Neural cell (in vitro differentiated cells): Measurements from ENCODE around the gene PTPRR. TPM values are rescaled to one million over a fixed set of nuclear protein-coding genes. Genes with fewer than 3 reads are reported as not detected.

Experiments used
- H2AFZ ChIP-seq: fragments of 200-600, 300-800 bp; sonication (generic), shearing (Covaris generic); 2 replicates; pipeline ENCODE4 v1.6.0; 2014; ENCODE audit warnings: low read depth, mild to moderate bottlenecking, antibody characterized with exemption, low read length, moderate library complexity
- H3F3A ChIP-seq: fragments of 200-600 bp; shearing (Covaris generic); 2 replicates; pipeline ENCODE4 v1.6.1; 2016; ENCODE audit warnings: mild to moderate bottlenecking, moderate library complexity, mixed read lengths, antibody characterized with exemption, low read length; ENCODE audit not compliant: insufficient read depth, poor library complexity, severe bottlenecking
- H3K27ac ChIP-seq: fragments of 200-600, 300-800 bp; sonication (generic), shearing (Covaris generic); 2 replicates; pipeline ENCODE4 v1.5.1; 2014; ENCODE audit warnings: mild to moderate bottlenecking, low read length, moderate library complexity
- H3K27me3 ChIP-seq: fragments of 300-800, 200-600 bp; sonication (generic), shearing (Covaris generic); 2 replicates; pipeline ENCODE4 v1.6.0; 2014; ENCODE audit warnings: mild to moderate bottlenecking, low read depth, low read length, moderate library complexity; ENCODE audit not compliant: insufficient read depth
- H3K36me3 ChIP-seq: fragments of 300-800, 200-600 bp; sonication (generic), shearing (Covaris generic); 2 replicates; pipeline ENCODE4 v1.5.1; 2014; ENCODE audit warnings: mild to moderate bottlenecking, antibody characterized with exemption, low read length, moderate library complexity; ENCODE audit not compliant: insufficient read depth
- H3K4me2 ChIP-seq: fragments of 300-800, 200-600 bp; sonication (generic), shearing (Covaris generic); 2 replicates; pipeline ENCODE4 v1.6.0; 2014; ENCODE audit warnings: mild to moderate bottlenecking, low read length
- H3K4me3 ChIP-seq: fragments of 300-800, 200-600 bp; sonication (generic), shearing (Covaris generic); 2 replicates; pipeline ENCODE4 v1.5.1; 2014; ENCODE audit warnings: mild to moderate bottlenecking, low read length, moderate library complexity
- H3K79me2 ChIP-seq: fragments of 200-600 bp; shearing (Covaris generic); replicated peaks from 2 replicates; pipeline ENCODE4 v1.6.0; 2014; ENCODE audit warnings: mild to moderate bottlenecking, low read length, moderate library complexity; ENCODE audit not compliant: insufficient read depth
- H3K9ac ChIP-seq: fragments of 300-800, 200-600 bp; sonication (generic), shearing (Covaris generic); 2 replicates; pipeline ENCODE4 v1.6.1; 2016; ENCODE audit warnings: mild to moderate bottlenecking, low read length, mixed read lengths
- H3K9me2 ChIP-seq: fragments of 200-600 bp; shearing (Covaris generic); 2 replicates; pipeline ENCODE4 v1.6.1; 2016; ENCODE audit warnings: mild to moderate bottlenecking, low read length, mixed read lengths; ENCODE audit not compliant: insufficient read depth
- H3K9me3 ChIP-seq: fragments of 200-600, 300-800 bp; sonication (generic), shearing (Covaris generic); 2 replicates; pipeline ENCODE4 v1.6.1; 2016; ENCODE audit warnings: mild to moderate bottlenecking, mixed run types, low read length, moderate library complexity, mixed read lengths
- H4K20me1 ChIP-seq: fragments of 200-600 bp; shearing (Covaris generic); 2 replicates; pipeline ENCODE4 v1.6.1; 2016; ENCODE audit warnings: mild to moderate bottlenecking, mixed run types; ENCODE audit not compliant: insufficient read depth
- CTCF ChIP-seq: fragments of 450-650 bp; IDR thresholded peaks from 2 replicates; pipeline ENCODE4 v1.5.1; 2014; ENCODE audit warnings: antibody characterized with exemption, mild to moderate bottlenecking, moderate library complexity; ENCODE audit not compliant: poor library complexity, severe bottlenecking
- EP300 ChIP-seq: fragments of 450-650 bp; conservative IDR thresholded peaks from 2 replicates; pipeline ENCODE4 v1.6.1; 2014; ENCODE audit warnings: antibody characterized with exemption, mild to moderate bottlenecking, moderate library complexity; ENCODE audit not compliant: poor library complexity, severe bottlenecking
- EZH2 ChIP-seq: fragments of 200-600, 300-800 bp; shearing (Covaris generic), sonication (generic); IDR thresholded peaks from 2 replicates; pipeline ENCODE4 v1.6.1; 2014; ENCODE audit warnings: antibody characterized with exemption, low read length, borderline replicate concordance, mild to moderate bottlenecking; ENCODE audit not compliant: insufficient read depth, poor library complexity, severe bottlenecking
- MXI1 ChIP-seq: fragments of 450-650 bp; conservative IDR thresholded peaks from 2 replicates; pipeline ENCODE4 v1.6.1; 2014; ENCODE audit warnings: antibody characterized with exemption, mild to moderate bottlenecking; ENCODE audit not compliant: poor library complexity, severe bottlenecking
- POLR2AphosphoS5 ChIP-seq: IDR thresholded peaks from 2 replicates; pipeline ENCODE4 v1.6.1; 2012
- RAD21 ChIP-seq: fragments of 450-650 bp; conservative IDR thresholded peaks from 2 replicates; pipeline ENCODE4 v1.6.1; 2014; ENCODE audit warnings: antibody characterized with exemption, mild to moderate bottlenecking, moderate library complexity
- REST ChIP-seq: IDR thresholded peaks from 2 replicates; pipeline ENCODE4 v1.6.1; 2012; ENCODE audit warnings: borderline replicate concordance
- SMC3 ChIP-seq: fragments of 450-650 bp; conservative IDR thresholded peaks from 2 replicates; pipeline ENCODE4 v1.6.1; 2014; ENCODE audit warnings: antibody characterized with exemption, mild to moderate bottlenecking, moderate library complexity; ENCODE audit not compliant: poor library complexity
- TAF1 ChIP-seq: IDR thresholded peaks from 2 replicates; pipeline ENCODE4 v1.6.1; 2012; ENCODE audit warnings: low read depth
- polyA plus RNA-seq: library from polyadenylated mRNA; depleted of rRNA; stranded (reverse); fragments of >200 nt; gene quantifications from 2 replicates; pipeline ENCODE4 v1.2.3, GENCODE V29; 2014

The PTPRR gene
- polyA plus RNA-seq, 1 donor from 2014 or later = 2.2 TPM

GRCh38 chr12:70719672-70720420 lies 200.7 kb downstream of the PTPRR start:
- Histone ChIP-seq H3F3A (no peaks in the 10 kb centered on the region), H4K20me1 (no peaks in the 10 kb centered on the region), H3K27ac (no peak overlapping the region), H3K4me3 (no peak overlapping the region), H3K4me2 (no peak overlapping the region), H3K36me3 (no peaks in the 10 kb centered on the region), H2AFZ (no peak overlapping the region), H3K27me3 (no peaks in the 10 kb centered on the region), H3K79me2 (no peaks in the 10 kb centered on the region), H3K9me3 (no peaks in the 10 kb centered on the region), H3K9me2 (no peaks in the 10 kb centered on the region), H3K9ac (no peak overlapping the region)
- TF ChIP-seq SMC3 (peak; percentile 80), RAD21 (peak; percentile 77), EP300 (no peak), CTCF (peak; percentile 75)

GRCh38 chr12:70719071-70719470 lies 201.5 kb downstream of the PTPRR start:
- H3K9ac ChIP-seq = no peak overlapping the region
- H2AFZ ChIP-seq = no peak overlapping the region
- no peaks in the 10 kb centered on the region for H3K79me2 ChIP-seq
- H3K27ac ChIP-seq = no peak overlapping the region
- no peaks in the 10 kb centered on the region for H3K27me3 ChIP-seq
- H3K36me3 ChIP-seq = no peaks in the 10 kb centered on the region
- no peak for TF ChIP-seq SMC3
- TF ChIP-seq RAD21 = no peak
- no peaks in the 10 kb centered on the region for H4K20me1 ChIP-seq
- H3K9me3 ChIP-seq = no peaks in the 10 kb centered on the region
- no peak overlapping the region for H3K4me3 ChIP-seq
- H3K4me2 ChIP-seq = no peak overlapping the region
- no peaks in the 10 kb centered on the region for H3F3A ChIP-seq
- H3K9me2 ChIP-seq = no peaks in the 10 kb centered on the region

- H3K9me2 ChIP-seq = no peaks in the 10 kb centered on the region
Observed at GRCh38 chr12:70711831-70712230, 208.7 kb downstream of the PTPRR start.

More at GRCh38 chr12:70711831-70712230, 208.7 kb downstream of the PTPRR start:
- no peaks in the 10 kb centered on the region for H4K20me1 ChIP-seq
- no peak overlapping the region for H2AFZ ChIP-seq
- H3K27me3 ChIP-seq = no peaks in the 10 kb centered on the region
- no peak overlapping the region for H3K4me3 ChIP-seq
- no peaks in the 10 kb centered on the region for H3F3A ChIP-seq
- no peaks in the 10 kb centered on the region for H3K79me2 ChIP-seq
- no peak overlapping the region for H3K4me2 ChIP-seq
- H3K9me3 ChIP-seq = no peaks in the 10 kb centered on the region
- TF ChIP-seq EZH2 (no peak), SMC3 (no peak), EP300 (no peak), CTCF (no peak), REST (no peak), POLR2AphosphoS5 (no peak), RAD21 (no peak), MXI1 (no peak), TAF1 (no peak)
- H3K36me3 ChIP-seq = no peaks in the 10 kb centered on the region
- H3K27ac ChIP-seq = no peak overlapping the region
- H3K9ac ChIP-seq = no peak overlapping the region
